RWPE1 (cell line): ENCODE results near the gene MEMO1.

Experiments used
- CTCF ChIA-PET: fragments of 350-600 bp; sonication (Branson Sonifier 250); formaldehyde crosslinking; extraction: SDS; loops from one replicate; lab custom pipeline; 2021; lab: Yijun Ruan, JAX
- POLR2A ChIA-PET: fragments of 400-600 bp; formaldehyde crosslinking; extraction: SDS; loops from one replicate; lab custom pipeline; 2020; ENCODE audit warnings: antibody characterized with exemption; ENCODE audit not compliant: low non-redundant PET; lab: Yijun Ruan, JAX
- DNase-seq: peaks from one replicate; pipeline ENCODE4 v3.0.0; 2012; ENCODE audit warnings: low spot score
- H3K27ac ChIP-seq: fragments of 450-650 bp; 2 replicates; pipeline ENCODE4 v1.5.1; 2017
- TF ChIP-seq, protein P1 (sequence below): fragments of 450-650 bp; conservative IDR thresholded peaks from 2 replicates; pipeline ENCODE4 v1.5.1; 2017; ENCODE audit warnings: low read depth, mild to moderate bottlenecking

MEMO1 gene

DNA sequence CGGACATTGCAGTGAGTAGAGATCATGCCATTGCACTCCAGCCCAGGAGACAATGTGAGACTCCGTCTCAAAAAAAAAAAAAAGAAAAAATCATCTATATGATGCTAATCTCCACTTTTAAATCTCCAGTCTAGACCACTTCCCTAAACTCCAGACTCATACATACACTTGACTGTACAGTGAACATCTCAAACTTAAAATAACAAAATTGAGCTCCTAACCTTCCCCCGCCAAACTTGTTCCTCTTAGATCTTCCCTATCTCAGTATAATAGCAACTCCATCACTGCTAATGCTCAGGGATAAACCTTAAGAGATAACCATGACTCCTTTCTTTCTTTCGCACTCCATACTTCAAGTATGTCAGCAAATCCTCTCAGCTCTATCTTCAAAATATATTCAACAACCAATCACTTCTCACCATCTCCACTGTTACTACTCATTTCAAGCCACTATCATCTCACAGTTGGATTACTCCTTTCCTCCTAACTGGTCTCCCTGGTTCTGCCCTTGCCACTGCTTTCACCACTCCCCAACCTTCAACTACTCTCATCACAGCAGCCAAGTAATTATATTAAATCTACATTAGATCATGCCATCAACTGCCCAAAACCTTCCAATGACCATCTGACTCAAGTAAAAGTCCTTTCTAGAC, 12.0 kb downstream of the MEMO1 start:
- ChIA-PET CTCF (no interaction called here), POLR2A (no interaction called here)
- TF ChIP-seq, protein P1, sequence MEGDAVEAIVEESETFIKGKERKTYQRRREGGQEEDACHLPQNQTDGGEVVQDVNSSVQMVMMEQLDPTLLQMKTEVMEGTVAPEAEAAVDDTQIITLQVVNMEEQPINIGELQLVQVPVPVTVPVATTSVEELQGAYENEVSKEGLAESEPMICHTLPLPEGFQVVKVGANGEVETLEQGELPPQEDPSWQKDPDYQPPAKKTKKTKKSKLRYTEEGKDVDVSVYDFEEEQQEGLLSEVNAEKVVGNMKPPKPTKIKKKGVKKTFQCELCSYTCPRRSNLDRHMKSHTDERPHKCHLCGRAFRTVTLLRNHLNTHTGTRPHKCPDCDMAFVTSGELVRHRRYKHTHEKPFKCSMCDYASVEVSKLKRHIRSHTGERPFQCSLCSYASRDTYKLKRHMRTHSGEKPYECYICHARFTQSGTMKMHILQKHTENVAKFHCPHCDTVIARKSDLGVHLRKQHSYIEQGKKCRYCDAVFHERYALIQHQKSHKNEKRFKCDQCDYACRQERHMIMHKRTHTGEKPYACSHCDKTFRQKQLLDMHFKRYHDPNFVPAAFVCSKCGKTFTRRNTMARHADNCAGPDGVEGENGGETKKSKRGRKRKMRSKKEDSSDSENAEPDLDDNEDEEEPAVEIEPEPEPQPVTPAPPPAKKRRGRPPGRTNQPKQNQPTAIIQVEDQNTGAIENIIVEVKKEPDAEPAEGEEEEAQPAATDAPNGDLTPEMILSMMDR = no peak
- H3K27ac ChIP-seq = no peak overlapping the region
- no peak for DNase-seq

- TF ChIP-seq, protein P1 = no peak
- ChIA-PET CTCF (interaction anchor here (0.6 kb wide), 1 partner anchor 623 kb away, joined by 3 read pairs; no protein-coding TSS in a partner anchor), POLR2A (no interaction called here)
- DNase-seq = no peak
- no peak overlapping the region for H3K27ac ChIP-seq
Observed at GRCh38 chr2:31997653-31998052, 13.2 kb downstream of the MEMO1 start.

DNA sequence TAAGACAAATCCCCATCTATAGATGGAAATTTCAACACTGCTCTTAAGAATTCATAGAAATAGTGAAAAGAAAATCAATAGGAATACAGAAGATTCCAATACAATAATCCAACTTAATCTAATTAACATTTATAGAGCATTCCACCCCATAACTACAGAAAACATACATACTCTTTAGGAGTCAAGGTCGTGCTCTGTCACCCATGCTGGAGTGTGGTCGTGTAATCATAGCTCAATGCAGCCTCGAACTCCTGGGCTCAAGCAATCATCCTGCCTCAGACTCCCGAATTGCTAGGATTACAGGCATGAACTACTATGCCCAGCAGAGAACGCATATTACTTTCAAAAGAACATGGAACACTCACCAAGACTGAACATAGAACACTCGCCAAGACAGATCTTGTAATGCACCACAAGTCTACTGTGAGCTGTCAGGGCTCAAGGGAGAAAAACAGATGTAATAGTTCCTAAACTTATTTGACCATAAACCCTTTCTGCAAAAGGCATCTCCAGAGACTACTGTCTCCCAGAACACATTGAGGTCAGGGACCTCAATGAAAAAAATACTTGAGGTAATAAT, 14.1 kb downstream of the MEMO1 start:
- ChIA-PET CTCF (no interaction called here), POLR2A (no interaction called here)
- no peak for DNase-seq
- H3K27ac ChIP-seq = no peak overlapping the region
- TF ChIP-seq, protein P1 = no peak

DNA sequence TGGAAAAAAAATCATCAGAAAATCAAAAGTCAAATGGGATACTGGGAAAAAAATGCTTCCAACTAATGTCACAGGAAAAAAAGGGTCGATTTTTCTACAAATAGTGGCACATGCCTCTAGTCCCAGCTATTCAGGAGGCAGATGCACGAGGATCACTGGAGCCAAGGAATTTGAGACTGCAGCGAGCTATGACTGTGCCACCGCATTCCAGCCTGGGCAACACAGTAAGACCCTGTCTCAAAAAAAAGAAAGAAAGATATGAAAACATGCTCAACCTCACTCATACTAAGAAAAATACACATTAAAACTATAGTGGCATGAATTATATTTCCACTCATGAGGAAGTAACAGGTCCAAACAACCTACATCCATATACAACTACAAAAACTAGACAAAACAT, 17.9 kb downstream of the MEMO1 start:
- TF ChIP-seq, protein P1 = no peak
- POLR2A ChIA-PET = no interaction called here
- no peak for DNase-seq
- CTCF ChIA-PET = no interaction called here
- H3K27ac ChIP-seq = no peak overlapping the region

GRCh38 chr2:31992025-31992579, 18.7 kb downstream of the MEMO1 start:
- no peak overlapping the region for H3K27ac ChIP-seq
- TF ChIP-seq, protein P1 = no peak
- no peak for DNase-seq
- CTCF ChIA-PET = no interaction called here
- POLR2A ChIA-PET = no interaction called here

DNA sequence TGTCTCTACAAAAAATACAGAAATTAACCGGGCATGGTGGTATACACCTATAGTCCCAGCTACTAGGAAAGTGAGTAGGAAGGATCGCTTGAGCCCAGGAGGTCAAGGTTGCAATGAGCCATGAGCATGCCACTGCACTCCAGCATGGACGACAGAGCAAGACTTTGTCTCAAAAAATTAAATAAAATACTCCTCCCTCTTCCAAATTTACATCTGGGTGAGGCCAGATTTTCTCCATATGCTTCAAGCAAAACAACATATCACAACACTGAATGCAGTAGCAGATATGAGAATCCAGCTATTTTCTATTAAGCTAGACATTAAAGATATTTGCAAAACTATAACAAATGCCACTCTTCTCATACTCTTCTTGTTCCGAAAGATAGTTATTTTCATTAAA, 20.9 kb downstream of the MEMO1 start:
- ChIA-PET CTCF (interaction anchor here (0.6 kb wide), 2 partner anchors 42 to 414 kb away, joined by 3 to 12 read pairs; no protein-coding TSS in a partner anchor), POLR2A (interaction anchor here (0.6 kb wide), 1 partner anchor 29 kb away, joined by 8 read pairs; no protein-coding TSS in a partner anchor)
- no peak overlapping the region for H3K27ac ChIP-seq
- DNase-seq = no peak
- TF ChIP-seq, protein P1 = no peak
